Anterior cingulate cortex (tissue), 58 donors: ENCODE measurements around the gene KRTAP5-3.
A peak's percentile ranks its signal among the peaks of the same experiment; 100 is the strongest.

Source experiments
- DNase-seq, 58 donors: peaks; one replicate each; lab custom pipeline; 2025; lab: John Stamatoyannopoulos, UW

KRTAP5-3 gene

GRCh38 chr11:1644601-1645356 is 36.5 kb upstream of the KRTAP5-3 start:
- DNase-seq, result no peak

GRCh38 chr11:1643146-1643690 is 35.0 kb upstream of the KRTAP5-3 start:
- DNase-seq, result no peak

GRCh38 chr11:1642288-1643145 is 34.3 kb upstream of the KRTAP5-3 start:
- DNase-seq, result no peak

GRCh38 chr11:1641096-1641495 is 32.8 kb upstream of the KRTAP5-3 start:
- DNase-seq, result no peak

- peak in 6 of 58 donors; percentile 5 to 28 (median 12) for DNase-seq
Measured at GRCh38 chr11:1640076-1640946, 32.0 kb upstream of the KRTAP5-3 start.

GRCh38 chr11:1639666-1640065 is 31.4 kb upstream of the KRTAP5-3 start:
- no peak for DNase-seq

GRCh38 chr11:1639102-1639620 is 30.9 kb upstream of the KRTAP5-3 start:
- DNase-seq, result no peak

- DNase-seq, result no peak
Measured at GRCh38 chr11:1638344-1638743, 30.1 kb upstream of the KRTAP5-3 start.

- no peak for DNase-seq
Measured at GRCh38 chr11:1637628-1638027, 29.4 kb upstream of the KRTAP5-3 start.

- DNase-seq, result no peak
Measured at GRCh38 chr11:1636291-1636950, 28.2 kb upstream of the KRTAP5-3 start.

- DNase-seq, result no peak
Measured at GRCh38 chr11:1633864-1634263, 25.6 kb upstream of the KRTAP5-3 start.

- no peak for DNase-seq
Measured at GRCh38 chr11:1632053-1632714, 23.9 kb upstream of the KRTAP5-3 start.

GRCh38 chr11:1631066-1631568 is 22.9 kb upstream of the KRTAP5-3 start:
- DNase-seq, result no peak

GRCh38 chr11:1630271-1630670 is 22.0 kb upstream of the KRTAP5-3 start:
- no peak for DNase-seq

GRCh38 chr11:1629326-1630185 is 21.3 kb upstream of the KRTAP5-3 start, which contains the start of gene KRTAP5-5:
Gene KRTAP5-5, plus strand, starts transcription at chr11:1629775. Its CDS starts 66 bp downstream, at chr11:1629841.
- DNase-seq, result no peak

GRCh38 chr11:1628506-1629325 is 20.5 kb upstream of the KRTAP5-3 start:
- peak in 40 of 58 donors; percentile 3 to 62 (median 22) for DNase-seq

- no peak for DNase-seq
Measured at GRCh38 chr11:1625541-1625940, 17.3 kb upstream of the KRTAP5-3 start.
